ENCODE data around the gene ADSL. TPM values are rescaled to one million over a fixed set of nuclear protein-coding genes. Genes with fewer than 3 reads are reported as not detected.

ADSL gene
- total RNA-seq, 6 experiments from 2014 or later: 15.1 to 47.6 (median 24.9) TPM

- H3K4me3 ChIP-seq: no peak overlapping the region
- 73% methylated on average over 2 of the region's 2 CpGs for WGBS (ENCODE audit: insufficient coverage, low coverage, low lambda C conversion rate, missing lambda C conversion rate)
- no peaks in the 10 kb centered on the region for H3K27me3 ChIP-seq
- H3K9me3 ChIP-seq: no peaks in the 10 kb centered on the region
- H3K36me3 ChIP-seq: peaks cover 0 to 5% (median 2%) of the 10 kb centered on the region in 4 donors
- no peaks in the 10 kb centered on the region for H3K4me1 ChIP-seq
- ATAC-seq: no peak
- H3K27ac ChIP-seq: no peak overlapping the region
- TF ChIP-seq POLR2A (IDR thresholded peaks at IDR 0.05): no peak
- intact Hi-C loops (cut with DNase I): no loop called here
- no peak for DNase-seq
These were observed 12.2 kb upstream of the ADSL start for GRCh38 chr22:40334060-40334459.

DNA sequence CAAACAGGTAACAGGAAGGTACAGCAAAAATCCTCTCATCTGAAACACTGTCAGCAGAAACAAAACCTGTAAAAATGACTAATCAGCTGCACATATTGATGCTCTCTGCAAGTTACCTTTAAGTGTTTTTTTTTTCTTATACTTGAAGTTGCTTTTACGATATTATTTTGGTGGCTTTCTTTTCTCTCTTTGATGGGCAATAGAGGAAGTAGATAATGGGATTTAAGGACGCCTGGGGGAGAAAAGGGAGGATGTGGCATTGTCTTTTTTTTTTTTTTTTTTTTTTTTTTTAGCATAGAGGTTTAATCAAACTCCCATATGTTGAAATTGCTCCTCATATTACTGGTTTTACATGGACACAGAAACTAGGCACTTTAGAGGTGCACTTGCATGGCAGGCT lies 11.4 kb upstream of the ADSL start:
- DNase-seq (no peak), ATAC-seq (no peak)
- H3K36me3 ChIP-seq: peaks cover 0 to 5% (median 2%) of the 10 kb centered on the region in 4 donors
- intact Hi-C loops (cut with DNase I): no loop called here
- 21% methylated on average over 2 of the region's 2 CpGs for WGBS (ENCODE audit: insufficient coverage, low coverage, low lambda C conversion rate, missing lambda C conversion rate)
- TF ChIP-seq, protein P1, sequence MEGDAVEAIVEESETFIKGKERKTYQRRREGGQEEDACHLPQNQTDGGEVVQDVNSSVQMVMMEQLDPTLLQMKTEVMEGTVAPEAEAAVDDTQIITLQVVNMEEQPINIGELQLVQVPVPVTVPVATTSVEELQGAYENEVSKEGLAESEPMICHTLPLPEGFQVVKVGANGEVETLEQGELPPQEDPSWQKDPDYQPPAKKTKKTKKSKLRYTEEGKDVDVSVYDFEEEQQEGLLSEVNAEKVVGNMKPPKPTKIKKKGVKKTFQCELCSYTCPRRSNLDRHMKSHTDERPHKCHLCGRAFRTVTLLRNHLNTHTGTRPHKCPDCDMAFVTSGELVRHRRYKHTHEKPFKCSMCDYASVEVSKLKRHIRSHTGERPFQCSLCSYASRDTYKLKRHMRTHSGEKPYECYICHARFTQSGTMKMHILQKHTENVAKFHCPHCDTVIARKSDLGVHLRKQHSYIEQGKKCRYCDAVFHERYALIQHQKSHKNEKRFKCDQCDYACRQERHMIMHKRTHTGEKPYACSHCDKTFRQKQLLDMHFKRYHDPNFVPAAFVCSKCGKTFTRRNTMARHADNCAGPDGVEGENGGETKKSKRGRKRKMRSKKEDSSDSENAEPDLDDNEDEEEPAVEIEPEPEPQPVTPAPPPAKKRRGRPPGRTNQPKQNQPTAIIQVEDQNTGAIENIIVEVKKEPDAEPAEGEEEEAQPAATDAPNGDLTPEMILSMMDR (IDR thresholded peaks at IDR 0.05): no peak
- no peak for TF ChIP-seq POLR2A (IDR thresholded peaks at IDR 0.05)
- H3K27me3 ChIP-seq: no peaks in the 10 kb centered on the region
- no peaks in the 10 kb centered on the region for H3K9me3 ChIP-seq
- H3K27ac ChIP-seq: no peak overlapping the region
- H3K4me1 ChIP-seq: no peaks in the 10 kb centered on the region
- no peak overlapping the region for H3K4me3 ChIP-seq

DNA sequence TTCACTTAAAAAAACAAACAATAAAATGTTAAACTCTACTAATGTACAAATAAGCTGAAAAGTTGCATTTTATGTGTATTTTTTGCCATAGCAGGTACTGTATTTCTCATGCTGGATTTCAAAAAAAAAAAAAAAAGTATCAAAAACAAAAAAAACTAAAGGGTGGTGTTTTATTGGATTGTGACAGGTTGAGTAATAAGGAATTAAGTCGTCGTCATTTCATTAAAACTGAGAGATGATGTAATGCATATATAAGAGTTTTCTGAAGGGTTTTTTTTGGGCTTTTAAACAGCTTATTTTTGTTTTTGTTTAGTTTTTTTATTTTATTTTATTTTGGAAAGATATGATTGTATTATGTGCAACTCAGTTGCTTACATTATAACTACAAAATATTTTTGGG lies 10.9 kb upstream of the ADSL start:
- ATAC-seq: no peak
- Histone ChIP-seq H3K27me3 (no peaks in the 10 kb centered on the region), H3K27ac (no peak overlapping the region), H3K4me3 (no peak overlapping the region), H3K36me3 (peaks cover 0 to 5% (median 2%) of the 10 kb centered on the region in 4 donors), H3K9me3 (no peaks in the 10 kb centered on the region), H3K4me1 (no peaks in the 10 kb centered on the region)
- TF ChIP-seq, protein P1 (IDR thresholded peaks at IDR 0.05): no peak
- no peak for TF ChIP-seq POLR2A (IDR thresholded peaks at IDR 0.05)
- 48% methylated on average over 2 of the region's 2 CpGs for WGBS (ENCODE audit: insufficient coverage, low coverage, low lambda C conversion rate, missing lambda C conversion rate)
- DNase-seq: no peak
- intact Hi-C loops (cut with DNase I): no loop called here

DNA sequence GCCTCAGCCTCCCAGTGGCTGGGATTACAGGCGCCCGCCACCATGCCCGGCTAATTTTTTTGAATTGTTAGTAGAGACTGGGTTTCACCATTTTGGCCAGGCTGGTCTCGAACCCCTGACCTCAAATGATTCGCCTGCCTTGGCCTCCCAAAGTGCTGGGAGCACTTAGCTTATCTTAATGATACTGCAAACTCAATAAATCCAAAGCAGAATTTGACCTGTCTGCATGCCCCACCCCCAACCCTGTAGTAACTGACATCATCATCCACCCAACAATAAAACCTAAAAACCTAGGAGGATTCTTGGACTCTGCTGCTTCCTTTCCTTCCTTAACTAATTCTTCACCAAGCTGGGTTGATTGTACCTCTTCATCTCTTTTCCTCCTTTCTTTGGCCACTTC lies 6.3 kb upstream of the ADSL start:
- Histone ChIP-seq H3K4me3 (no peak overlapping the region), H3K27ac (no peak overlapping the region), H3K36me3 (peaks cover 0 to 4% (median 0%) of the 10 kb centered on the region in 4 donors), H3K9me3 (no peaks in the 10 kb centered on the region), H3K27me3 (no peaks in the 10 kb centered on the region), H3K4me1 (no peaks in the 10 kb centered on the region)
- intact Hi-C loops (cut with DNase I): no loop called here
- TF ChIP-seq, protein P1 (IDR thresholded peaks at IDR 0.05): no peak
- TF ChIP-seq POLR2A (IDR thresholded peaks at IDR 0.05): no peak
- no peak for DNase-seq
- 88% methylated on average over 5 of the region's 5 CpGs for WGBS (ENCODE audit: insufficient coverage, low coverage, low lambda C conversion rate, missing lambda C conversion rate)
- ATAC-seq: no peak

DNA sequence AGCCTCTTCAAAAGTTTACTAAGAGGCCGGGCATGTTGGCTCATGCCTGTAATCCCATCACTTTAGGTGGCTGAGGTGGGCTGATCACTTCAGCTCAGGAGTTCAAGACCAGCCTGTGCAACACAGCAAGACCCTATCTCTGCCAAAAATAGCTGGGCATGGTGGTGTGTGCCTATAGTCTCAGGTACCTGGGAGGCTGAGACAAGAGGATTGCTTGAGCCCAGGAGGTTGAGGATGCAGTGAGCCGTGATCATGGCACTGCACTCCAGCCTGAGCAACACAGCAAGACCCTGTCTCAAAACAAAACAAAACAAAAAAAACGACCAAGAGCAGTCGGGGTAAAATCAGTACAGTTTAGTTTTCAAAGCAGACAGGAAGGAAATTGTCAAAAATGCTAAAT lies 4.7 kb upstream of the ADSL start:
- peaks cover 0 to 4% (median 0%) of the 10 kb centered on the region in 4 donors for H3K4me1 ChIP-seq

More for the DNA sequence above, 4.7 kb upstream of the ADSL start:
- no peak overlapping the region for H3K4me3 ChIP-seq
- no peaks in the 10 kb centered on the region for H3K27me3 ChIP-seq
- H3K9me3 ChIP-seq: no peaks in the 10 kb centered on the region
- no peak for ATAC-seq
- DNase-seq: no peak
- intact Hi-C loops (cut with DNase I): no loop called here
- no peak overlapping the region for H3K27ac ChIP-seq
- TF ChIP-seq, protein P1 (IDR thresholded peaks at IDR 0.05): no peak
- TF ChIP-seq POLR2A (IDR thresholded peaks at IDR 0.05): no peak
- 38% methylated on average over 3 of the region's 4 CpGs for WGBS (ENCODE audit: insufficient coverage, low coverage, low lambda C conversion rate, missing lambda C conversion rate)
- H3K36me3 ChIP-seq: no peaks in the 10 kb centered on the region

Measured in right lobe of liver (tissue), 6 donors.